MM.1S (cell line): ENCODE data around the gene UFD1.

ENCODE experiments used
- DNase-seq: peaks from one replicate; pipeline ENCODE4 v3.0.0-alpha.2; 2015
- H2AFZ ChIP-seq: fragments of 300-600 bp; sonication (generic); 2 replicates; pipeline ENCODE4 v1.6.0; 2016; ENCODE audit warnings: antibody characterized with exemption, low read length
- H3F3A ChIP-seq: fragments of 300-600 bp; sonication (generic); 2 replicates; pipeline ENCODE4 v1.6.1; 2016; ENCODE audit warnings: mild to moderate bottlenecking, antibody characterized with exemption, low read length, moderate library complexity, mixed read lengths; ENCODE audit not compliant: insufficient read depth
- H3K27ac ChIP-seq: fragments of 300-600 bp; sonication (generic); 2 replicates; pipeline ENCODE4 v1.5.1; 2016; ENCODE audit warnings: mild to moderate bottlenecking, low read length
- H3K27me3 ChIP-seq: fragments of 300-600 bp; sonication (generic); replicated peaks from 2 replicates; pipeline ENCODE4 v1.6.0; 2016; ENCODE audit warnings: low read length; ENCODE audit not compliant: insufficient read depth
- H3K36me3 ChIP-seq: fragments of 300-600 bp; sonication (generic); replicated peaks from 2 replicates; pipeline ENCODE4 v1.6.1; 2016; ENCODE audit warnings: mild to moderate bottlenecking, low read length, mixed read lengths; ENCODE audit not compliant: insufficient read depth
- H3K4me1 ChIP-seq: fragments of 300-600 bp; sonication (generic); 2 replicates; pipeline ENCODE4 v1.6.1; 2016; ENCODE audit warnings: low read length, mixed read lengths
- H3K4me2 ChIP-seq: fragments of 300-600 bp; sonication (generic); 2 replicates; pipeline ENCODE4 v1.6.0; 2016; ENCODE audit warnings: low read depth, low read length
- H3K4me3 ChIP-seq: fragments of 300-600 bp; sonication (generic); 2 replicates; pipeline ENCODE4 v1.5.1; 2016; ENCODE audit warnings: low read length, mixed read lengths
- H3K79me2 ChIP-seq: fragments of 300-600 bp; sonication (generic); 2 replicates; pipeline ENCODE4 v1.6.1; 2016; ENCODE audit warnings: mixed run types, low read length, mixed read lengths
- H3K9ac ChIP-seq: fragments of 300-600 bp; sonication (generic); 2 replicates; pipeline ENCODE4 v1.6.1; 2016; ENCODE audit warnings: low read length, mixed read lengths
- H3K9me2 ChIP-seq: fragments of 300-600 bp; sonication (generic); replicated peaks from 2 replicates; pipeline ENCODE4 v1.6.1; 2016; ENCODE audit warnings: mild to moderate bottlenecking, low read length, mixed read lengths; ENCODE audit not compliant: insufficient read depth
- H3K9me3 ChIP-seq: fragments of 300-600 bp; sonication (generic); replicated peaks from 2 replicates; pipeline ENCODE4 v1.6.1; 2016; ENCODE audit warnings: mild to moderate bottlenecking, low read length, mixed read lengths; ENCODE audit not compliant: insufficient read depth
- H4K20me1 ChIP-seq: fragments of 300-600 bp; sonication (generic); 2 replicates; pipeline ENCODE4 v1.6.1; 2016; ENCODE audit warnings: mild to moderate bottlenecking, low read length, moderate library complexity, mixed read lengths; ENCODE audit not compliant: insufficient read depth
- CTCF ChIP-seq: fragments of 300-600 bp; sonication (generic); IDR thresholded peaks from 2 replicates; pipeline ENCODE4 v1.5.1; 2016; ENCODE audit warnings: antibody characterized with exemption, low read length, mixed read lengths
- EZH2 ChIP-seq: fragments of 300-600 bp; sonication (generic); optimal IDR thresholded peaks from 2 replicates; pipeline ENCODE3; 2017; ENCODE audit warnings: low read depth, mild to moderate bottlenecking, antibody characterized with exemption, low read length, mixed read lengths
- EZH2phosphoT487 ChIP-seq: fragments of 300-600 bp; sonication (generic); IDR thresholded peaks from 2 replicates; pipeline ENCODE4 v1.6.1; 2018; ENCODE audit warnings: antibody characterized with exemption, low read length

Gene UFD1

GRCh38 chr22:19455033-19455432 is 24.0 kb downstream of the UFD1 start:
- H3K27me3 ChIP-seq: no peaks in the 10 kb centered on the region
- no peaks in the 10 kb centered on the region for H4K20me1 ChIP-seq
- TF ChIP-seq CTCF (no peak), EZH2 (no peak), EZH2phosphoT487 (no peak)
- peaks cover 6% of the 10 kb centered on the region; the same call in 1 of the 2 replicates for H3K36me3 ChIP-seq
- no peak overlapping the region for H3K27ac ChIP-seq
- no peak overlapping the region for H3K9ac ChIP-seq
- H3K9me3 ChIP-seq: no peaks in the 10 kb centered on the region
- no peak for DNase-seq
- H3K4me3 ChIP-seq: no peak overlapping the region
- H3K4me2 ChIP-seq: no peak overlapping the region
- H3F3A ChIP-seq: 0 out of 2 replicates have a peak, but pooled peaks cover 4% of the 10 kb centered on the region
- no peaks in the 10 kb centered on the region for H3K9me2 ChIP-seq
- H3K79me2 ChIP-seq: no peaks in the 10 kb centered on the region
- H2AFZ ChIP-seq: no peak overlapping the region
- no peaks in the 10 kb centered on the region for H3K4me1 ChIP-seq

- Histone ChIP-seq H3K4me3 (no peak overlapping the region), H2AFZ (no peak overlapping the region), H3K79me2 (peaks cover 4% of the 10 kb centered on the region), H3K9me3 (no peaks in the 10 kb centered on the region), H3K9me2 (no peaks in the 10 kb centered on the region), H3K36me3 (peaks cover 6% of the 10 kb centered on the region; the same call in 1 of the 2 replicates), H3K4me1 (peaks cover 4% of the 10 kb centered on the region; the same call in 1 of the 2 replicates), H4K20me1 (no peaks in the 10 kb centered on the region), H3K4me2 (no peak overlapping the region), H3K27ac (no peak overlapping the region), H3F3A (peaks cover 11% of the 10 kb centered on the region), H3K9ac (no peak overlapping the region), H3K27me3 (no peaks in the 10 kb centered on the region)
- DNase-seq: no peak
- TF ChIP-seq EZH2phosphoT487 (no peak), CTCF (no peak), EZH2 (no peak)
These were observed 24.8 kb downstream of the UFD1 start for GRCh38 chr22:19454156-19454555.

- no peaks in the 10 kb centered on the region for H4K20me1 ChIP-seq
- H2AFZ ChIP-seq: no peak overlapping the region
- H3K4me1 ChIP-seq: peaks cover 9% of the 10 kb centered on the region
- DNase-seq: no peak
- no peak overlapping the region for H3K4me3 ChIP-seq
- peaks cover 14% of the 10 kb centered on the region for H3F3A ChIP-seq
- TF ChIP-seq CTCF: no peak
- no peak for TF ChIP-seq EZH2
- TF ChIP-seq EZH2phosphoT487: no peak
- H3K79me2 ChIP-seq: peaks cover 9% of the 10 kb centered on the region
- H3K27ac ChIP-seq: no peak overlapping the region
- H3K36me3 ChIP-seq: peaks cover 6% of the 10 kb centered on the region; the same call in 1 of the 2 replicates
- no peak overlapping the region for H3K9ac ChIP-seq
- H3K9me2 ChIP-seq: no peaks in the 10 kb centered on the region
- H3K4me2 ChIP-seq: no peak overlapping the region
- no peaks in the 10 kb centered on the region for H3K9me3 ChIP-seq
- no peaks in the 10 kb centered on the region for H3K27me3 ChIP-seq
These were observed 25.3 kb downstream of the UFD1 start for GRCh38 chr22:19453718-19454117.
